Middle frontal gyrus (tissue), 1 donor: ENCODE data around the gene OR10H2.
"Not testable (repeated sequence)": the region's sequence is repeated elsewhere in the genome, so short reads cannot be mapped to it uniquely, and the experiment has no call there.

Experiments
- DNase-seq: peaks from one replicate; pipeline ENCODE4 v3.0.0-alpha.2; 2015; ENCODE audit warnings: low spot score; ENCODE audit errors: extremely low spot score

Gene OR10H2, protein sequence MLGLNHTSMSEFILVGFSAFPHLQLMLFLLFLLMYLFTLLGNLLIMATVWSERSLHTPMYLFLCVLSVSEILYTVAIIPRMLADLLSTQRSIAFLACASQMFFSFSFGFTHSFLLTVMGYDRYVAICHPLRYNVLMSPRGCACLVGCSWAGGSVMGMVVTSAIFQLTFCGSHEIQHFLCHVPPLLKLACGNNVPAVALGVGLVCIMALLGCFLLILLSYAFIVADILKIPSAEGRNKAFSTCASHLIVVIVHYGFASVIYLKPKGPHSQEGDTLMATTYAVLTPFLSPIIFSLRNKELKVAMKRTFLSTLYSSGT

DNA sequence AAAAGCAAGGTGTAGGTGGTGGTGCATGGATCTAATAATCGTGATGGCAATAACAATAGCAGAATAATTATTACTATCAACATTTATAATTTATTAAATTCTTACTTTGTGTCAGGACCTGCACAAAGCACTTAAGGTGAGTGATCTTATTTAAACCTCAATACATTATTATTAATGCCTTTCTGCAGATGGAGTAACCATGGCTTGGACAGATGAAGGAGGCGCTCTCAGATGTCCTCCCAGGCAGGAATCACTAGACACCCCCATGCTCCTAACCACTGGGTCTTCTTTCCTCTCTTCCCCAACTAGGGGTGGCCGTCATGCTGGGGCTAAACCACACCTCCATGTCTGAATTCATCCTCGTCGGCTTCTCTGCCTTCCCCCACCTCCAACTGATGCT lies at the start of gene OR10H2:
Gene OR10H2 (plus strand): TSS at position 301 of the 400 bp plus-strand sequence. CDS start 20 bp downstream, at position 321.
- DNase-seq: no peak

DNA sequence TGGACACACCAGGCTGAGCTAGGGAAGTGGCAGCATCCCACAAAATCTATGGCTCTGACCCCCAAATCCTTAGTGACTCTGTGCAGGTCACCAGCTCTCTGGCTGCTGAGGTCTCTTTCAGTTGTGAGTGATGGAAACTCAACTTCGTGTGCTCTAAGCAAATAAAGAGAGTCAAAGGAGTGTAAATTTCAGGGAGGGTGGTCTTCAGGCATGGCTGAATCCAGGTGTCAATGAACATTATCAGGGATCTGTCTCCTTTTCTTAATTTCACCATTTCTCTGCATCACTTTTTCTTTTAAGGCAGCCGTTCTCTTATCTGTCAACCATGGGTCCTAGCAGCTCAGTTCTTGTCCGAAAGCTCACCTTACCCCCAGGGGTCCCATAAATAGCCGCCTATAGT lies 48.7 kb upstream of the OR10H2 start:
- no peak for DNase-seq

DNA sequence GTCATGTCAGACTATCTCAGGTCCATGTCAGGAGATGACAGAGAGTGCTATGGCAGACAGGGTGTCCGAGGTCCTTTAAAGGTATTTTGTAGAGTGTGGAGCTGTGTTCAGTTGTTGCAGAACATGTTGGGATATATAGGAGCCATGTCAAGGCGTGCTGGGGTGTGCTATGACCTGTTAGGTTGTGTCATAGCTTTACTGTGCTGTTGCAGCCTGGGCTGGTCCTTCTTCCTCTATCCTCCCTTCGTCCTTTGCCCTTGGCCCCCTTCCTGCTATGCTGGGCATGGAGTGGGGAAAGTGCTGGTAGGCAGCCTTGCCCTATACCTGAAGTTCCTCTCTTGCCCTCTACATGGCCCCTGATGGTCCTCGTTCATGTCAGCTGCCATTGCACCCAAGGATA lies 48.0 kb upstream of the OR10H2 start:
- DNase-seq: not testable (repeated sequence)

DNA sequence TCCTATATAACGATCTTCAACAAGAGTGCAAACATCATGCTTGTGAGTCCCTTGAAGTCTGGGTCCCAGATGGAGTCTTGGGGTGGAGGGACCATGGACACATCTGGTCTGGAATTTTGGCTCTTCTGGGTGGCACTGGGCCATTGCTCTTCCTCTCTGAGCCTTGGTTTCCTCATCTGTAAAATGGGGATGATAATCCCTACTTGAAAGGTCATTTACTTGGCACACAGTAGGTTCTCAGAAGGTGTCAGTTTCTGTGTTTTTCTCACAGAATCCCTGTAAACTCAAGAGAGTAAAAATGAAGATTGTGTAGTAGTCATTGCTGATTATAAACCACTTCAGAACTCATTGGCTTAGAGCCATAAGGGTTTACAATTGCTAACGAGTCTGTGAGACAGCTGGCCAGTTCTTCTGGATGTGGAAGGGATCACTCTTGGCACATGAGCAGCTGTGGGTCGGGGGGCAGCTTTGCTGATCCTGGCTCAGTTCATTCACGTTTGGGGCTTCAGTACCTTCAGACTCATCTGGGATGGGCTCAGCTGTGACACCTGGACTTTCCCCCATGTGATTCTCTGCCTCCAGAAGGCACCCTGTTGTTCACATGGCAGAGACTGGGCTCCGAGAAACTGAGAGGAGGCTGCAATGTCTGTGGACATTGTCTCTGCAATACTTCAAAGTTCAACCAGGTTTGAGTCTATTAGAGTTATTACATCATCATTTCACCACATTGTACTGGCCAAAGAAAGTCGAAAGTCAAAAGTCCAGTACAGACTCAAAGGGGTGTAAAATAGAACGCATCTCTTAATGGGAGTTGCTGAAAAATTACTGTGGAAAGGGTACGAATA lies 47.1 kb upstream of the OR10H2 start:
- no peak for DNase-seq

DNA sequence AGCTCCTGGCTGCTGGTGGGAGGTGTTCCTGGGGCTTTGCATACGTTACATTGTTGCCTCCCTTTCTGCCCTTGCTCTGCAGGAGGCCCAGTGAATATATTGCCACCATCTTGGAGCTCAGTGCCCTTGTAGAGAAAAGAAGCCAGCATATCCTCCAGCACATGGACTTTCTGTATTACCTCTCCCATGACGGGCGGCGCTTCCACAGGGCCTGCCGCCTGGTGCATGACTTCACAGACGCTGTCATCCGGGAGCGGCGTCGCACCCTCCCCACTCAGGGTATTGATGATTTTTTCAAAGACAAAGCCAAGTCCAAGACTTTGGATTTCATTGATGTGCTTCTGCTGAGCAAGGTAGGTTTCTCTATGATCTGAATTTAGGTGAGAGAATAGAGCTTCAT lies 44.4 kb upstream of the OR10H2 start:
- no peak for DNase-seq

DNA sequence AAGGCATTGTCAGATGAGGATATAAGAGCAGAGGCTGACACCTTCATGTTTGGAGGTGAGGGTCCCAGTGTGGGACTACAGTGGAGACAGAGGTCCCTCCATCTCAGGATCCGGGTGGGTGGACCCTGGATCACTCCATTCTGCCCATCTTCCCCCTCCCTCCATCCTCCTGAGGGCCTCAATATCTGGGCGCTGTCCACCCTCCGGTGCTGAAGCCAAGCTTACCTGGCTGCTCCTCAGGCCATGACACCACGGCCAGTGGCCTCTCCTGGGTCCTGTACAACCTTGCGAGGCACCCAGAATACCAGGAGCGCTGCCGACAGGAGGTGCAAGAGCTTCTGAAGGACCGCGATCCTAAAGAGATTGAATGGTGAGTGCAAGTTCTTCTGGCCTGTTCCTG lies 43.0 kb upstream of the OR10H2 start:
- DNase-seq: no peak

DNA sequence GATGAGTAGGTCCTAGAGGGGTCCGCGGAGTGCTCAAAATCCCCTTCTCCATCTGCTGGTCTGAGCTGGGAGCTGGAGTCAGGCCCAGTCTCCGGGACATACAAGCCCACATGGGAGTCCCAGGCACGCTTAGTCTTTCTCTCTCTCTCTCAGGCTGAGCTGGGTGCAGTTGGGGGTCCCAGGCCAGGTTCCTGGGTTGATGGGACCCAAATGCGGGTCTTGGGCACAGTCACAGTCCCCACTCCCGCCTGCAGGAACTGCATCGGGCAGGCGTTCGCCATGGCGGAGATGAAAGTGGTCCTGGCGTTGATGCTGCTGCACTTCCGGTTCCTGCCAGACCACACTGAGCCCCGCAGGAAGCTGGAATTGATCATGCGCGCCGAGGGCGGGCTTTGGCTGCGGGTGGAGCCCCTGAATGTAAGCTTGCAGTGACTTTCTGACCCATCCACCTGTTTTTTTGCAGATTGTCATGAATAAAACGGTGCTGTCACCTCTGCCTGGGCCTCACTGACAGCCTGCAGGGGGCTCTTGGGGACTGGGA lies 31.1 kb upstream of the OR10H2 start:
- no peak for DNase-seq

DNA sequence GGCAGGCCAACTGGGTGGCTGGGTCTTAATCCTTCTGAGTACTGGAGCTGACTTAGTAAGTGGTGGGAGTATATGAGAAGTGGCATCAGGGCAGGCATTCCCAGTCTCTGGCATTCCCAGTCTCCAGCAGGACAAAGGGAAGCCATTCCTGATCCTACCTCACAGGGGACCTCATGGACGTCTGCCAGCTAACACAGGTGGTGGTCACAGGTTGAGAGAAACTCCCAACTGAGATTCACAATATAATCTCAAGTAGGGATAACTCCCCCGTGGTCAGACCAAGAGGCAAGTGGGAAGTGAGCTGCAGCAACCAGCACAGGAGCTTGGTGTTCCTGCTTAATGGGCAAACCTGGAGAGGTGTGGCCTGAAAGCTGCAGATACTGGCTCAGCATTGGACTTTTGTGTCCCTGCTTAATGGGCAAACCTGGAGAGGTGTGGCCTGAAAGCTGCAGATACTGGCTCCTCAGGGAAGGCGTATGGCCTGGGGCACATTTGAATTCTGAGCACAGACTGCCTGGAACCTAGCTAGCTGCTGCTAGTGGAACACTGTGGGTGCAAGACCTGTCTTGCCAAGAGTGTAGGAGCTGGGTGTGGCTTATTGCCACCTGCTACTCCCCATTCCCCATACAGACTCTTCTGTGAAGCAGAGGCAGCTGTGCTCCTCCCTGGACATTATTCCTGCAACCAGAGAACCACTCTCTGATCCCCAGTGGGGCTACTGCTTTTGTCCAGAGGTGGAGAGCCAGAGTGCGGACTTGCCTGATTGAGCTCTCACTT lies 25.9 kb upstream of the OR10H2 start:
- DNase-seq: no peak

DNA sequence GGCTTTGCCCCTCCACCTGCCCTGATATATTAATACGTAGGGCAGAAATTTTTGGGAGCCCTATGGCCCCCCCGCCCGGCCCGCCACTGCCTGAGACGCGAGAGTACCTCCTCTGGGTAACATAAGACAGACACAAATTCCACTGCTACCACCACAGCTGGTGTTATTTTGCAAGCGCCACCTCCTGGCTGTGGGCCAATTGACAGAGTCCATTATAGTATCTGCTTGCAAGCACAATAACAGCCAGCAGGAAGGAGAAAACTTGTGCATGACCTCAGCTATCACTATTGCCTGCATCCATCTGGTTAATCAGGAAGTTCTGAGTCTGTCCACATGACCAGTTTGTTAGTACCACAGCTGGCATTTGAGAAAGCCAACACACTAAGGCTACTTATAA lies 25.3 kb upstream of the OR10H2 start:
- DNase-seq: no peak

DNA sequence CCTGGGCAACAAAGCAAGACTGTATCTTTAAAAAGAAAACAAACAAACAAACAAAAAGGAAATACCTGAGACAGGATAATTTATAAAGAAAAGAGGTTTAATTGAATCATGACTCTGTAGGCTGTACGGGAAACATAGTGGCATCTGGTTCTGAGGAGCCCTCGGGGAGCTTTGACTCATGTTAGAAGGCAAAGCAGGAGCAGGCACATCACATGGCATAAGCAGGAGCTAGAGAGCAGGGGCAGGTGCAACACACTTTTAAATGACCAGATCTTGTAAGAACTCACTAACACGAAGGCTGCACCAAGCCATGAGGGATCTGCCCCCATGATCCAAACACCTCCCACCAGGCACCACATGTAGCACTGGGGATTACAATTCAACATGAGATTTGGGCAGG lies 13.2 kb upstream of the OR10H2 start:
- no peak for DNase-seq

DNA sequence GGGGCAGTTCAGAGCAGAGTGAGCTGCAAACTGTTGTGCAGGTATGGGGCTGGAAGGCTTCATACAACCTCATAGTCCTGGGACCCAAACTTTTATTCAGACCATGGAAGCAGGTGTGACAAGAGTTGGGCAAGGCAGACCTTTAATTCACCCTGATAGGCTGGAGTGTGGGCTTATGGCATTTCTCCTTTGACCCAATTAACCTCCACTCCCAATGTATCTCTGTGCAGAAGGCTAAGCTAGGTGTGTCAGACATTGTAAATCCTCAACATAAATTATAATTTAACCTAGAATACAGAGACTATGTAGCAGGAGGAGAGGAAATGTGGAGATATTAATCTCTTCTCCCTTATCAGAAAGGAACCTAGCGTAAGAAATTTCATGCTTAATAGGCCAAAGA lies 12.2 kb upstream of the OR10H2 start:
- DNase-seq: no peak

DNA sequence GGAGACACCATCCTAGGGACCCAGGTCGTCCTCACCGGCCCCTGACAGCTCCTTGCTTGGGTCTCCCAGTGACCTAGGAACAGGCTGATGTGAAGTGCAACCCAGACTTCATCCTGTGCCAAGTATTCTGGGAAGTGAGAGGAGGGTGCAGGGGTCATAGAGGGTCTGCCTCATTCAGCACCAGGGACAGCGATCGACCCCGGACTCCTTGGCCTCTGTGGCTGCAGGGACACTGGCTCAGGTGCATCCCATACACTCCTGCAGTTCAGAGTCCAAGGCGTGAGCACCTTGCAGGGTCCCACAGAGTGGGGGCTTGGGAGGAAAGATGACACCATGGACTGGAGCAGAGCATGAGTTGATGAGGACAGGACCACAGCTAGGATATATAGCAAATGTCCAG lies 10.0 kb upstream of the OR10H2 start:
- DNase-seq: no peak

DNA sequence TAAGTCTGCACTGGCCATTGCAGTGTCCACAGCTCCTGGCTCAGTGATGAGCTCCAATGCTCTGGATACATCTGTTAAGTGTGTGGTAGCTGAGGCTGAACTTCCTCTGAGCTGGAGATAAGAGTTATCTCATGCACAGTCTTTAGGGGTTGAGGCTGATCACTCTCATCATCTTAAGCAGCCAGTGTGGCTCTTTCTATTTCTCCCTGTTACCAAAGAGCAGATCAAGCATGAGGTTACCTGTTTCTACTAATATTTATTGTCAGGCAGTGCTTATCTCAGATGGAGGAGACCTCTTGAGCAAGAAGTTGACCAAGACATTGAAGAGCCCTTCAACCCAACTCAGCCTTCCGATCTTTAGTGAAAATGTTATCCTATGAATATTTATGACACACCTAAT lies 6.6 kb upstream of the OR10H2 start:
- DNase-seq: no peak

DNA sequence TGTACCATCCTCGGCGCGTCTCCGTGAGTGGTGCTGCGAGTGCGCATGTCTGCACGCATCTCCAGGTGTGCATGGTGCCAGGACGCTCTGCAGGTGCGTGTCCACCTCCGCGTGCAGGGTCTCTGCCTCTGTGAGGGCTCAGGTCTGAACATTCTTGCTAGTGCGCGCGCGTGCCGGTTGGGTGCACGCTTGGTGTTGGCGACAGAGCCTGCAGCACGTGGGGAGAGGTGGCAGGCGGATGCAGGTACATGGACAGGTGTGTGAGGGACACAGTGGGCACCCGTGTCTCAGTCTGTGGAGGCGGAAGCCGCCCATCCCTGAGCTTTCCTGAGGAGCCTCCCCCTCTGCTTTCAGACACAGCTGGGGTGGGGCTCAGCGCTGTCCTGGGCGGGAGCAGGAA lies 4.9 kb upstream of the OR10H2 start:
- DNase-seq: no peak

DNA sequence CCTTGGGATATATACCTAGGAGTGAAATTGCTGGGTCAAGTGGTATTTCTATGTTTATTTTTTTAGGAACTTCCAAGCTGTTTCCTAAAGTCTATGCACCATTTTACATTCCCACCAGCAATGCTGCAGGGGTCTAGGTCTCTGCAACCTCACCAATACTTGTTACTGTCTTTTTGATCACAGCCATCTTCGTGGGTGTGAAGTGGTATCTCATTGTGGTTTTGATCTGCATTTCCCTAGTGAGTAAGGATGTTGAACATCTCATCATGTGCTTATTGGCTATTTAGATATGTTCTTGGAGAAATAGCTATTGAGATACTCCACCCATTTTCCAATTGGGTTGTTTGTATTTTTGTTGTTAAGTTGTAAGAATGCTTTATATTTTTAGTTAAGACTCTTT lies 2.7 kb downstream of the OR10H2 start:
- no peak for DNase-seq

DNA sequence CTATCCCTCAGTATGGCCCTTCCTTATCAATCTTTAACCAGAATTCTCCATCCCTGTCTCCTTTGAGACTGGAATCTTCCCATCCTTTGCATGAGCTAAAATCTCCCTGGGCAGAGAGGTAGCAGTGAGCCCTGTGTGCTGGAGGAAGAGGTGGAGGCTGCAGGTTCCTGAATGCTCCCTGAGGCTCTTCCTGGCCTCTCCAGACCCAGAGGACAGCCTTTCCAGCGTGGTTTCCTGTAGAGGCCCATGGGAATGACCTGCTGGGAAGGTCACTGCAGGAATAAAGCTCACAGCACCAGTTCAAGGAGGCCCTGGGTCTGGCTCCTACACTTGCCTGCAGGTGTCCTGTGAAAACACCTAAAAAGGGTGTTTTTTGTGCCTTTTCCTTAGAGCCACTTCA lies 4.6 kb downstream of the OR10H2 start:
- no peak for DNase-seq

DNA sequence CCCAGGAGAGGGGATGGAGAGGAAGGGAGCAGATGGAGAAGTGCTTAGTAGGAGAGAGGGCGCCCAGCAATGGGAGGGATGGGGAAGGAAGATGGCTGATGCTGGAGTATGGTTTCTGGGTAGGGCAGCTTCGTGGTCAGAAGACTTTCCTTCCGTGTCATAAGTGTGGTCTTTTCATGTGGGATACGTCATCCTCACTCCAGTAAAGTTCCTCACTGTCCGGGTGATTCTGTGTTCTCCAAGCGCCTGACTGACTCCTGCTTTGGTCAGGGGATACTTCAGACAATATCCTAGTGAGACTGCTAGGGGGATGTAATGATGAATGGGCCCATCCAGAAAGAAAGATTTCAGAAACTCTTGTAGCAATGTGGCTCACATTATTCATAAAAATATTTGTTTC lies 6.1 kb downstream of the OR10H2 start:
- no peak for DNase-seq

DNA sequence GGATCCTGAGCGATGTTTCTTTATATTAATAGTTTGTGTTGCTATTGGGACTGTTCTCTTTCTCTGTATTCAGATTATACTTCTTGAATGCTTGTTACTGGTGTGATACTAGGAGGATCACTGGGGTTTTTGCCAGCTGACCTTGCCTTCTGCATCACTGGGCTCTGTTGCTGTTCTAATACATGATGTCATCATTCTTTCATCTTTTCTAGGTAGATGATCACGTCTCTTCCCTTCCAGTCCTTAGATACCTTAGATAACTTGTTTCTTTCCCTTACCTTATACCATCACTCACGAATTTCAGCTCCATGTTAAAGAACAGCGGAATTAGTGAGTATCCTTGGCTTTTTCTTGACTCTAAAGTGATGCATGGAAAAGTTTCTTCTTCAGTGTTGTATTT lies 9.9 kb downstream of the OR10H2 start, which contains the start of gene OR10H3:
Gene OR10H3 (plus strand): TSS at position 264 of the 400 bp plus-strand sequence. CDS start 3,408 bp downstream, outside the sequence.
- no peak for DNase-seq

DNA sequence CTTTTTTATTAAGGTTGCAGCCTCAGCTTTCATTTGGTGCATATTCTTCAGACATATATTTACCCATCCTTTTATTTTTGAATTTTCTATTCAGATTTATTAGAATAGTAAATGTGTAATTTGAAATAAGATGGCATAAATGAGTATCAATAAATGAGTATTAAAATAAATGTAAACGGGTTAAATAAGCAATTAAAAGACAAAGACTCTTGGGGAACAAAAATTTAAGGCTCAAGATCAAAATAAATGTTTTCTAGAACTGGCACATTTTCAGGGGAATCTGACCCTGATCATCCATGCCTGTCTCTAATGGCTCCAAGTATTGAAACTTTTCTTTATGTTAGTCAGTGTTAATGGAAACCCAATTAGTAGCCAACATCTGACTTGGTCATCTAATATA lies 13.0 kb downstream of the OR10H2 start:
- no peak for DNase-seq

DNA sequence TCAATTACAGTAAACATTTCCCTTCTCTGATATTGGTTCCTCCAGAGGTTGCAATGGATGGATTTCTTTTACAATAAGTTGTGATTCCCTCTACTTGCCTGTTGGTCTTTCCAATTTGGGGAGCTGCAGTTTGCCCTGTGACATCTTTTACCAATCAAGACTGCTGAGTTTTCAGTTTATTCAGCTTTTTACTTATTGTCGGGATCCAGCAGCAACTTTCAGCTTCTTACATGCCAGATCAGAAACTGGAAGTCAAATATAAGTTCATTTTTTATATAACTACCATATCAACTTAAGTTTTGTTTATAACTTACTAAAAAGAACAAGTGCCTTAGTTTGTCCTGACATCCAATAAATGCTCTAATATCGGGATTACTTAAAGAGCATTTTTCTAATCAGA lies 20.4 kb downstream of the OR10H2 start:
- DNase-seq: no peak

DNA sequence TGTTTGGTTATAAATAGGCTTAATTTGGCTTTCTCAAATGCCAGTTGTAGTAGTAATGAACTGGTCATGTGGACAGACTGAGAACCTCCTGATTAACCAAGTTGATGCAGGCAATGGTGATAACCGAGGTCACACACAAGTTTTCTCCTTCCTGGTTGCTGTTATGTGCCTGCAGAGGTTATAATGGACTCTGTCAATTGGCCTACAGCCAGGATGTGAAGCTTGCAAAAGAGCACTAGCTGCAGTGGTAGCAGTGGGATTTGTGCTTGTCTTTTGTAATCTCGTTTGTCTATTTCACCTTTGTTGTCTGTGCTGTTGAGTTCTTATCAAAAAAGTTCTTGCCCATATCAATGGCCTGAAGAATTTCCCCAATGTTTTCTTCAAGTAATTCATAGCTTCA lies 30.6 kb downstream of the OR10H2 start:
- no peak for DNase-seq
